NCI-H524 (cell line): ENCODE data around the gene ZBTB17.
A peak's percentile ranks its signal among the peaks of the same experiment; 100 is the strongest.
"Not testable (repeated sequence)": the region's sequence is repeated elsewhere in the genome, so short reads cannot be mapped to it uniquely, and the experiment has no call there.

Source experiments
- DNase-seq, 2 experiments: peaks; one replicate each; lab custom pipeline; 2025; lab: John Stamatoyannopoulos, UW

ZBTB17 gene

DNA sequence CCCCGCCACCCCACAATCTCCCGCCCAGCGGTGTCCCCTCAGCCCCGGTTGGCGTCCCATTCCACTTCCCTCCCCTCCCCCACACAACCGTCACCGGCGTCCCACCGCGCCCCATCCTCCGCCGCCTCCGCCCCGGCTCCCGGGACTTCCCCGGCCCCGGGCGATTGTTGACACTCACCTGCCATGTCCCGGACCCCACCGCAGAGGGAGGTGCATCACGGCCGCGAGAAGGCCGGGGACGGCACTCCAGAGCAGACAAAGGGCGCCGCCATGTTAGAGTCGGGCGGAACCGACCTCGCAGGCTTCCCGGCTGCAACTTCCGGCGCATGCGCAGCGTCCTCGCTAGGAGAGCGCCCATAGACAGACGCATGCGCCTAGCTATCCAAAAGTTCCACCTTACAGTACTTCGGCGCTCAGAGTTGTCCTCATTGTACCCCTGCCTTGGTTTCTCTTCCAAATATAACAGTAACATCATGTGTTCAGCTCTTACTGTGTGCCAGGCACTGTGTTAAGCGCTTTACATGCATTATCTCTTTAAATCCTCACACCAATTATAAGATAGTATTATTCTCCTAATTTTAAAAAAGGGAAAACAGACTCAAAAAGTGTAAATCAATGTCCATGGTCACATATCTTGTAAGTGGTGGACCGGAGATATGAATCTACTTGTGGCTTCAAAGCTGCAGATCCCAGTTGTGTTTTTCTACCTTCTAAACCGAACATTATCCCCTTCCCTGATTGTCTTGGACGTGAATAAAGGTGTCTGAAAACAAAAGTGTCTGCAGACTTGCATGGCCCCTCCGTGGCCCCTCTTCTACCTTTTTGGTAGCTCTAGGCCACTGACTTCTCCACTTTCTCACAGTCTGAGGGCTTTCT lies at the start of gene ZBTB17:
Gene ZBTB17, minus strand, starts transcription at position 297 of the 876 bp plus-strand sequence. CDS start 27,606 bp downstream, outside the sequence.
- DNase-seq = peak; percentile 72 to 88

DNA sequence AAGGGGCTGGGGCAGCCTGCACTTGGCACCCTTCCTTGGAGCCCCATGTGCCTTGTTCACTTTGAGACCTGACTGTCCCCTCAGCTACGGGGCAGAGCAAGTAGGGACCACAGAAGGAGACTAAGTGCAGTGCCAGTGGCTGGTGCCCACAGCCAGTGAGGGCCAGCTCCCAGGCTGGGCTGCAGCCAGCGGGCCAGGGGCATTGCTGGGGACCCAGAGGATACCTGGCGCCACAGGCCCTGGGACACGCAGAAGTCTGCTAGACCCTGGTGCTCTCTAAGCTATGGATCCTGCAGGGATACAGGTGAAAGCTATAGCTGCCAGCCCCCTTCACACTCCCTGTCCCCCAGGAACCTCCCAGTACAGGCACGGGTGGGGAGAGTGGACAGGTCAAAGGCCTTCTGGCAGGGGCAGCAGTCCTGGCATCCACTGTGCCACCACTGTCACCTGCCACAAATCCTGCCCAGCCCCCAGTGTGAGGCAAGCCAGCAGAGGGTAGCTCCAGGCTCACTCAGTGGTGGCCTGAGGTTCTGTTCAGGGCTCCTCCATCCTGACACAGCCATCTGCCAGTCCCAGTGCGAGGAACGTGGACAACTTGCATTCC lies 47.3 kb upstream of the ZBTB17 start:
- DNase-seq = no peak

DNA sequence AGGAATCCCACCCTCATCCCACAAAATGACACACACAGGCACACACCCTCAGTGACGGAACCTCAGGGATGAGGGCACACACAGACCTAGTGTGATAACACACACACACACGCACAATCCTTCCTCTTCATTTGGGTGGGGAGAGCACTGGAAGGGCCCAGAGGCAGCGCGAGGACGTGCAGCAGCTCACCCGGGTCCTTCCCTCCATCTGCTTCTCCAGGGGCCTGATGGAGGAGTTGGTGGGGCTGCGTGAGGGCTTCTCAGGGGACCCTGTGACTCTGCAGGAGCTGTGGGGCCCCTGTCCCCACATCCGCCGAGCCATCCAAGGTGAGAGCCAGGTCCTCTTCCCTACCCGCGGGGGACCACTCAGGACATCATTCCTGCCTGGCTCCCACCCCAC lies 46.5 kb upstream of the ZBTB17 start:
- no peak for DNase-seq

DNA sequence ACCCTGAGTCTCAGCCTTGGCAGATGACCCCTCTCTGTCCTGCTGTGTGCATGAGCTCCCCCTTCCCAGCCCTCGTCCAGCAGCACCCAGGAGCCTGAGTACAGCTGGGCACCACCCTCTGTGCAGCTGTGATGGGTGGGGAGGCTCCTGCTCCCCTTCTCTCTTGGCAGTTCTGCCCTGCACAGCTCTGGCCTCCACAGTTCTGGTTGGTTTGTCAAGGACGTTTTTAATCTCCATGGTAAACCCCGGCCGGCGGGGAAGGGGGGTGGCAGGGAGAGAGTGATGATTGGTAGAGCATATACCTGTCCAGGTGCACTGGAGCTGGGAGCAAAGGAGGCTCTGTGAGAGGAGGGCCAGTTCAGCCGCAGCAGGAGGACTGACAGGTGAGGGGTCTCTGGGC lies 45.8 kb upstream of the ZBTB17 start, which contains the start of gene CLCNKA:
Gene CLCNKA, plus strand, starts transcription at position 356 of the 400 bp plus-strand sequence. CDS start 584 bp downstream, outside the sequence.
- no peak for DNase-seq

DNA sequence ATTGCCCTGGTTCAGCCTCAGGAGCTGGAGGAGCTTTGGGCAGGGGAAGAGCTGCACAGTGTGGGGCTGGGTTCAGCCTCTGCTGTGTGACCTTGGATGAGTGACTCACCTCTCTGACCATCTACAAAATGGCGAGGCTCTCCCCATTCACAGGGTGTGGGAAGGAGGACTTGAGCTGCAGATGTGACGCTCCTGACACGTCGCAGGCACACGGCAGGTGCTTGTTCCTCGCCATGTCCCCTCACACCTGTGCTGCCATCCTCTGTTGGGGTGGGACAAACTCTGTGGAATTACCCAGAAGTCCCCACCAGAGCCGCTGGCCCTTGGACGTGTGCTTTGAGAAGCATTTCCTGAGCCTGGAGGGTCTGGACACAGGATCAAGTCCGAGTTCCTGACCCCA lies 45.0 kb upstream of the ZBTB17 start:
- DNase-seq = not testable (repeated sequence)

DNA sequence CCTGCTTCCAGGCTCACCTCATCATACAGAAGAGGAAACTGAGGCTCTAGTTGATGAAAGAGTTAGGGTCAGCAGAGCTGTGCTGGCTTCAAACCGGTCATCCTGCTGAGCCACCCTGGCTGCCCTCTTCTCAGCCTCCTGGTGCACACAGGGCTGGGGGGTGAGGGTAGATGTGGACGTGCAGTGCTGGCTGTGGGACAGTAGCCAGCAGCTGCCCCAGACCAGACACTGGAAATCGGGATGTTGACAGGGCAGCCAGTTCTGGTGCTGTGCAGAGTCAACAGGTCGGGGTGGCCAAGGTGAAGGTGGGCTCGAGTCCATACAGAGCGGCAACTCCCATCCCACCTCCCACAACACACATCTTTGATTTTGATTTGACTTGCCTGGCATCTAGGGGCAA lies 44.4 kb upstream of the ZBTB17 start:
- DNase-seq = no peak

DNA sequence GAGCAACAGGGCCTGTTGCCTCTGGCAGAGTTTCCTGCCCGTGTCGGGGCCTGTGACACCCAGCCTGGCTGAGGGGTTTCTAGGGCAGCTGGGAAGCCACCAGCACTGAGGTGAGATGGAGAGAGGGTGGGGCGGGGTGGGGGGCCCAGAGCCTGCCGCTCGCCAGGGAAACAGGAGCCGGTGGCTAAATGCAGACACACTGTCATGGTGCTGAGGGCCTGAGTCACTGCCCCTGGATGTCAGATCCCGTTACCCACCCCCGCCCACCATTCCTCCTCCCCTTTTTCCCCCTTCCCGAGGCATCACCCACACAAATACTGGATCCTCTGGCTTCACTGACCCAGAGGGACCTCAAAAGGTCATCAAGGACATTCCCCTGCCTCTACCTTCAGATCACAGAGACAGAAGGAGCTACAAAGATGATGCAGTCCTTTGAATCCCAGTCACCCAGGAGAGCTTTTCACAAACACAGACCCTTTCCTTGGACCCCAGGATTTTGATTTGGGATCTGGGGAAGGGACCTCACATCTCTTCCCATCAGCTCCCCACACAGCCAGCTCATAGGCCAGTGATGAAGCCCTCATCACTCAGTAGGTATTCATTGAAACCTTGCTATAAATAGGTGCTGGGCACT lies 43.9 kb upstream of the ZBTB17 start:
- DNase-seq = no peak

DNA sequence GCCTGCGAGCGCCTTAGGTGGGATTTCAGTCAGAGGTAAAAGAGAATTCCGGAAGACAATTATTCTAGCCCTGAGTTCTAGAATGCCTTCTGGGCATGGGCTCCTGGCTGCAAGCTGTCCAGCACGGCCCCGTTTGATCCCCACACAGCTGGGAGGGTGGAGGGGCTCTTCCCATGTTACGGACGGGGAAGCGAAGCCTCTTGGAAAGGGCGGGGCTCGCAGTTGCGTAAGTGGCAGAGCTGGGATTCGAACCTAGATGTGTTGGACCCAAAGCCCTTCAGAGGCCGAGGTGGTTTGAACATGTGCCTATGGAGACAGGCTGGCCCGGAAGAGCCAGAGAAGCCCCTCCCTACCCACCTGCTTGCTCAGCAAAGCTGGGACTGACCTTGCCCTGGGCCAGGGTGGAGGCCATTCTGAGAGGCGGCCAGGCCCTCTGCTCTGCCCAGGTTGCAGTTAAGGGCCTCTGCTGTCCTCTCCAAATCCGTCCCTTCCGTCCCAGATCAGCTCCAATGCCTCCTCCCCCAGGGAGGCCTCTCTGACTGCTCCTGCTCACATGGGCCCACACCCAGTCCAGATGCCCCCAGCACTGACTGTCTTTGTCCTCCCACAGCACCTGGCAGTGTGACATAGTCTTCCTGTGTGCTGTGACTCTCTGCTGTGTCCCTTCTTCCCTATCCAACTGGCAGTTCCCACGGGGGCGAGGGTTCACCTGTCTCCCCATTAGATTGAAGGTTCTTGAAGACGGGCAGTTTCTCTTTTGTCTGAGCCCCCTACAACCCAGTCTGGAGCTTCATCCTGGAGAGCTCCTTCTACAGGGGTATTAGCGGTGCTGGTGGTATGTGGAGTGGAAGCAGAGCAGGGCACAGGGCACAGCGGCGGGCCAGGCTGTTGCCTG lies 43.1 kb upstream of the ZBTB17 start:
- no peak for DNase-seq

DNA sequence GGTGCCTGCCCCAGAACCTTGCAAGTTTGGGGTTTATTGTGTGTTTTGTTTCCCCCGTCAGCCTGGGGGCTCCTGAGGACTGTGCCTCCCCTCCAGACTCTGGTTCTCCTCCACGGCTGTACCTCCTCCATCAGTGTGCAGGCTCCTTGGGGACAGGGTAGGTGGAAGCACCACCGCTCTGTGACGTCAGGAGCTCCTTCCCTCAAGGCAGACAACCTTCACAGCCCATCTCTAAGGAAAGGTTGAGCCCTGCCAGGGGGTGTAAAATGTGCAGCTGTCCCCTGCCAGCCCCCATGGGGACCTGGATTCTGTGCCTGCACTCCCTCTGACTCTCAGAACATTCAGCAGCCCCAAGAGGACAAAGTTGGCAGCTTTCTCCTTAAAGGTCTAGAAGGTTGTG lies 42.4 kb upstream of the ZBTB17 start:
- DNase-seq = no peak

DNA sequence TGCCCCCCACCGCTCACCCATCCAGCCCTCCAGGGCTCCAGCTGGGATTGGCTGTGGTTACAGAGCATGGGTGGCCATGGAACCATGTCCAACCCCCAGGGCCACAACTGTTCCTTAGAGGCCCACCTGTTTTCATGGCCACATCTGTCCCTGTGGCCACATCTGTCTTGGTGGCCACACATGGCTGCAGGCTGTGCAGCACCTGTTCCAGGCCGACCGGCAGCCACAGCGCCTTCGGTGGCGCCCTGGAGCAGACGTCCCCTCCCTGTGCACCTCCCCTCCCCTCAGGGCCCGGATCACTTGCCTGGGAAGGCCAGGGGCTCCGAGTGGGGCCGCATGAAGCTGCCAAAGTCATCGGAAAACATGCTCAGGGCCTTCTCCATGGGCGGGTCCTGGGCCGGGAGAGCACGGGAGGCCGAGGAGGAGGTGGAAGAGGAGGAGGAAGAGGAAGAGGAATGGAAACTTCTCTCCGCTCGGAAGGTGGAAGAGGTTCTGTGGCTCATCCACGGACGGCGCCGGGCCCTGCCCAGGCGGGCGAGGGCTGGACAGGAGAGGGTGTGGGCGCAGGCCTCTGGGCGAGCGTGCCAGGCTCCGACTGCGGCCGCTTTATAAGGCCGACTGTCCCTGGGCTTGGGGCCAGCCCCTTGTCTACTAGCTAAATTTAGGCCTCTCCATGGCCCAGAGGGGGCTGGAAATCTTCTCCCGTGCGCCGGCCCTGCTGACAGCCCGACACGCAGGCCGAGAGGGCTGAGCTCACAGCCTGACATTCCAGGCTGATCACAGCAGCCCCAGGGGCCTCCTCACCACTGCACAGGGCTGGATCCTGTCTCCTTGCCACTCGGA lies 41.8 kb upstream of the ZBTB17 start, which contains the start of gene HSPB7:
Gene HSPB7, minus strand, starts transcription at position 583 of the 843 bp plus-strand sequence. Its CDS starts 80 bp downstream, at position 503.
- peak in 1 of 2 experiments; percentile 31 for DNase-seq

DNA sequence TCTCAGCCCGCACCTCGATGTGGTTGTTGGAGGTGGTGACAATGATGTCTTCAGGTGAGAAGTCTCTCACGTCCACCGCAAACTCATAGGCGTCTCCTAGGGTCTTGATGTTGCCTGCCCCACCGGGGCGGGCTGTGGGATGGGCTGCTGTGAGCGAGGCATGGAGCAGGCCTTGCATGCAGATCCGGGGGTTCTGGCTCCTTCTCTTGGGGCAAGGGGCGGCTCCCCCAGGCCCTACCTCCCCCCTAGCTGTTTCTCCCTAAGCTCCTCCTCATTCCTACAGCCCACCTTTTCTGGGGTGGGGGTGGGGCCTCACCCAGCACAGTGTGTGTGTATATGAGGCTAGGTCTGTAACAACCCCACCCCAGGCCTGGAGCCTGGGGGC lies 41.2 kb upstream of the ZBTB17 start:
- DNase-seq = no peak

DNA sequence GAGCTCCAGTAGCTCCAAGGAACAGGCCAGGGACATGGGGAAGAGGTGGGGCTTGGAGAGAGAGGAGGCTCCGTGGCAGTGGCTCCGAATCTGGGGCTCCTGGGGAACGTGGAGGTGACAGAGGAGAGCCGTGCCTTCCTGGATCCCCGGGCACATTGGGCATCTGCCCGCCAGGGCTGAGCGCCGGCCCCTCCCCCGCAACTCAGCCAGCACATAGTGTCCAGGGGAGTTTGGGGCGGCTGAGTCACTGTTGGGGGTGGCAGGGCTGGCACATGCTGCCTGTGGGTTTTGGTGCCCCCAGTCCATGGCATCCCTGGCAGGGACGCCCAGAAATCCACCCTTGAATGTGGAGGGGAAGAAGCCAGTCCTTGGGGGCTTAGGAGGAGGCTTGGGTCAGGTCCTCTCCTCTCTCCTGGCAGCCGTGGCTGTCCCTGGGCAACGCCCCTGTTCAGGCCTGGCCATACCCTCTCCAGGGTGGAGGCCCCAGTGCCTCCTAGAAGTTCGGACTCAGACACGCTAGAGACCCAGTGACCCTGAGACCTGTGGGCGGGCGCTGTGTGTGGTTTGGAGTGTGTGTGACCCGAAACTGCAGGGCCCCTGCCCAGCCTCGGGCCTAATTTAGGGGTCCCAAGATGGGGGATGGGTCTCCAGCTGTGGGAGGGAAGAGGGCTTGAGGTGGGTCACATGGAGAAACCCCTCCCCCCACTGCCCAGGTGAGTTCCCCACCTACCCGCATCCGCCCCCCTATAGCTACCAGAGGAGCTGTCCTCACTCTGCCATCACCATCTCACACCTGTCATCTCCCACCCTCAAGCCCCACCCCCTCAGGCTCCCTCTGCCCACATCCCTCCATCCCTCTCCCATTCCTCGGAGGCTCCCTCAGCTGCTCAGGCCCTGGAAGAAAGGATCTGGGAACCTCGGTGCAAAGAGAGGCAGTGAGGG lies 40.3 kb upstream of the ZBTB17 start:
- no peak for DNase-seq

DNA sequence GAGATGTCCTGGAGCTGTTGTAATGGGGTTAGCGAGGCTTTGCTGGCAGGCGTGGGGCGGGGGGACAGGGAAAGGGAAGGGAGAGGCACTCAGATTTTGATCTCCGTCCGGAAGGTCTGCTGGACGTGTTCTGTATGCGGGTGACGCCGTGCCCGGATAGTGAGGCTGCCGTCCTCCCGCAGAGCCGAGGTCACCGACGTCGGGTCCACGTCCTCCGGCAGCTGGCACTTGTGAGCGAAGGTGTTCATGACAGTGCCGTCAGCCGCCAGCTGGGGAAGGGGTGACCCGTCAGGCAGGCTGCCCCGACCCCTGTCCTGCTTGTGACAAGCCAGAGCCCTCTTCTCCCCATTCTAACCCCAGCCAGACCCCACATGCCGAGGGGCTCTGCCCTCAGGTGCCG lies 39.6 kb upstream of the ZBTB17 start:
- DNase-seq = no peak

DNA sequence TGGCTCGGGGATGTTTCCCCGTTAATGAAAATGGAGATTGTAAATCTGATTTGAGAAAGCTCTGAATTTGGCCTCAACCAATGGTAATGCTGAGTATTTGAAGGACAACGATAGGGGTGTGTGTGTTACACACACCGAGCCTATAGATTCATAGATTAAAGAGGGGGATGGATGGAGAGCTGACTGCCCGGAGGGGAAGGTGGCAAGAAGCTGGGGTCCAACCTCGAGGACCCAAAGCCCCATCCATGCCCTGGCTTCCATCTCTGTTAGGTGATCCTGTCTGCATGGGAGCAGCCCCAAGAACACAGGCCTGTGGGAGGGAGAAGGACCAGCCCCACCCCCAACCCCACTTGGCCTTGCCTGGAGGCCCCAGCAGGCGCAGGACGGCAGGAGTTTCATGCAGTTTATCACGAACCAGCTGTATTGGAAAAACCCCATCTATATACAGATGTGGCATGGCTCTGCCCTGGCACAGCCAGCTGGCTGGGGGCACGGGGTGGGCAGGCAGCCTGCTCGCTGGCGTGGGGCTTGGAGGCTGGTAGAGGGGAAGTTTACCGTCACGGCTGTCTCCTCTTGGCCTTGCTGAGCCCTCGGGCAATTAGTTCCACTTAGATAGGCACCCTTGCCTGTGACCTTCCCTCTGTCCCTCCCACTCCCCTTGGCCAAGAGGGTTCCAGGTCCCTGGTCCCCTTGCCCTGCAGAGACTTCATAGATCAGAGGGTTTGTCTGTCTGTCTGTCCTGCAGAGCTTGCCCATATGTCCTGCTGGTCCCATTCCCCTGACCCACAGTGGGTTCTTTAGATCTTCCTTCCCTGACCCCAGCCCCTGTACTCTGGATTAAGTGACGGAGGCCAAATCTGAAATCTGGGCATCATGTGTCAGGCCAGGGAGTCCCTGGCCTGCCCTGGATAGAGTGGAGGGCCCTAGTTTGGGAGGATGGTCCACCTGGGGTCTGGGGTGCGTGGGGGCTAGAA lies 38.9 kb upstream of the ZBTB17 start:
- no peak for DNase-seq

DNA sequence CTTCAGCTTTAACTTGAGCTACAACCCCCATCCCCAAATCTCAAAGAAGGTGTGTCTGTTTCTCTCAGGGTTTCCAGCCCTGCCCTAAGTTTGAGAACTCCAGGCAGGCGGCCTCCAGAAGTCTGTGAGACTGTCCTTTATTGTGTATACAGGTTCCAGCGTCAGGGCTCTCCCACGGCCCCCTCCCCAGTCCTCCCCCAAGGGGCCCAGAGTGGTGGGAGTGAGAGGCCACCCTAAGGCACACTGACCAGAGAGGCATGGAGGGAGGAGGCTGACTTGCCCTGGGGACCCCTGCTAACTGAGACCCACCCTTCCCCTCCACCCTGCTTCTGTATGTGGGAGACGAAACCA lies 38.0 kb upstream of the ZBTB17 start:
- DNase-seq = no peak

DNA sequence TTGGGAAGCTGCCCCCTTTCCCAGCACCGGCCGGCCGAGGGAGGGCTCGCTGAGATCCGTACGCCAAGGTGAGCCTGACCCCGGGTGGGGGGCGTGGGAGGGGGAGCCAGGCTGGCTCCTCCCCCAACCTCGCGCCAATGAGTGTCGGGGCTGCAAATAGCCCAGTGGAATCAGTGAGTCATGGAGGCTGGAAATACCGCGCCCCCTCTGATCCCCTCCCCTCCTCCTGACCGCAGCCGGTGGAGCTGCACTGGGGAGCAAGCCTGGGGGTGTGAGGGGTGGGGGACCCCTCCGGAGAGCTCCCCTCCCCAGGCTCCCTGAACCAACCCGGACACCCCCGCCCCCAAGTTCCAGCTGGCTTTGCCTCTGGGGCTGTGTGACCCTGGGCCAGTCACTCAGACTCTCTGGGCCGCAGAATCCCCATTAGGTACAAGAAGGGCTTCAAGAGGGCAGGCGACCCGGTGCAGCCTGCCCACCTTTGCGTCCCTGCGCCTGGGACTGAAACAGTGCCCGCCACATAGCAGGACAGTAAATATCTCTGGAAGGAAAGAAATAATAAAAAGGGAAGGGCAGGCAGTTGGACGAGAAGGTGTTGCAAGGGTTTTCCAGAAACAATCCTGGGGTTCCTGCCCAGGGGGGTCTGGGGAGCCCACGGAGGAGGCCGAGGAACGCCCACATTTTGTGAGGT lies 37.5 kb upstream of the ZBTB17 start:
- DNase-seq = no peak

DNA sequence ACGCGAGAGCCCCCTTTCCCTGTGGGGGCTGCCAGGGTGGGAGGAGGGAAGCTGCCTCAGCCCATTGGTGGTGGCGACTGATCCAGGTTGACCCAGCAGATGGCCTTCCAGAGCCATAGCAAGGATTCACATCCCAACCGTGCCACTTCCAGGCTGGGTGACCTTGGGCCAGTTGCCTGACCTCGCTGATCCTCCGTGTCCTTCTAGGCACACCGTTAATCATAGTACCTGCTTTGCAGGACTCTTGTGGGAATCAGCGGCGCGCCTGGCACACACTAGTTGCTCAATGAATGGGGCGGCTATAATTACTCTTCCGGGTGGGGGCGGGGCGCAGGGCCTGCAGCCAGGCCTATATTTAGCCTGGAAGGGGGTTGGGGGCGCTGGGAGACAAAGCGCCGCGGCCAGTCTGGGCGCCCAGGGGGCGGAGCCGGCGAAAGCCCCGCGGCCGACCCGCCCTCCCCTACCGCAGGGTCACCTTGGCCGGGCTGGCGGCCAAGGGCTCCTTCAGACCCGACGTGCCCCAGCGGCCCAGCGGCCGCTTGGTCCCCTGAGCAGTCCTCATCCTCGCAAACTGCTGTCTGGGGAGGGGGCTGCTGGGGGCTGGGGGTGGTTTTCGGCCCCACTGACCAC lies 36.8 kb upstream of the ZBTB17 start:
- DNase-seq = no peak
